GM19238 (cell line): ENCODE measurements around the gene CCDC120.

ENCODE experiments used
- DNase-seq: peaks from one replicate; pipeline ENCODE4 v3.0.0; 2011; ENCODE audit warnings: low spot score; ENCODE audit not compliant: insufficient read length

Gene CCDC120

DNA sequence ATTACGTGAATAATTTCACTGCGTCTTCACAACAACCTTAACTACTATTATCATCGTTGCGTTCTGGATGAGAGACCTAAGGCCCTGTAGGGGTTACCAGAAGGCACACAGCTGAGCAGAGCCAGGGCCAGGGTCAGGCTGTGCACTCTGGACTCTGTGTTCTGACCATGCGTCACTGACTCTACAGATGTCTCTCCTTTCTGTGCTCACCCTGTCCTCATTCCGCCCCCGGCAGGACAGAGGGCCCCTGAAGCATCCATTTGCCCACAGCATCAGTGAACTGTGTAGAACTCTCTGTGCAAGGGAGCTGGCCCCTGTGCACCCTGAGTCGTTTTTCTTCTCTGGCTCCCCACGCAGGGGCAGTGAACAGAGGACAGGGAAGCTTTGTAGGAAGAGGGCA lies 43.4 kb downstream of the CCDC120 start:
- DNase-seq, result no peak

DNA sequence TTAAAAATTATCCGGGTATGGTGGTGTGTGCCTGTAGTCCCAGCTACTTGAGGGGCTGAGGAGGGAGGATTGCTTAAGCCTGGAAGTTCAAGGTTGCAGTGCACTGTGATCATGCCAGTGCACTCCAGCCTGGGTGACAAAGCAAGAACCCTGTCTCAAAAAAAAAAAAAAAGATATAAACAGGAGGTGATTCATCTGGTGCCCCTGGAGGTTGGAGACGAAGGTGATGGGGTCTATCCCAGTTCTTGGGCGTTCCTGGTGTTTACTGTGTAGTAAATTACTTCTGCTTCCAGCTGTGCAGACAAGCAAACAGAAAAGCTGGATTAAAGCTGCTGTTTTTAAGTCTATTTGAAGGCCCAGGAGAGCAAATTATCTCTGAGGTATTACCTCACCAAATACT lies 44.8 kb downstream of the CCDC120 start:
- DNase-seq, result no peak

- no peak for DNase-seq
Measured at GRCh38 chrX:49106296-49106695, 47.5 kb downstream of the CCDC120 start.

GRCh38 chrX:49106930-49107329 lies 48.1 kb downstream of the CCDC120 start:
- no peak for DNase-seq

DNA sequence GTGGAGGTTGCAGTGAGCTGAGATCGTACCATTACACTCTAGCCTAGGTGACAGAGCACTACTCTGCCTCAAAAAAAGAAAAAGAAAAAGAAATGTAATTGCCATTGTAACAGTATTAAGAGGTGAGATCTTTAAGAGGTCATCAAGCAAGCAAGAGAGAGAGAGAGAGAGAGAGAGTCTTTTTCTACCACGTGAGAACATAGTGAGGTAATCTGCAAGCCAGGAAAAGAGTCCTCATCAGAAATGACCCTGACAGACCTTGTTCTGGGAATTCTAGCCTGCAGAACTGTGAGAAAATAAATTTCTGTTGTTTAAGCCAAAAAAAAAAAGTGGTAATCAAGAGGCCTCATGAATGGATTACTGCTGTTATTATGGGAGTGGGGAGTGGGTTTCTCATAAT lies 49.8 kb downstream of the CCDC120 start:
- no peak for DNase-seq

DNA sequence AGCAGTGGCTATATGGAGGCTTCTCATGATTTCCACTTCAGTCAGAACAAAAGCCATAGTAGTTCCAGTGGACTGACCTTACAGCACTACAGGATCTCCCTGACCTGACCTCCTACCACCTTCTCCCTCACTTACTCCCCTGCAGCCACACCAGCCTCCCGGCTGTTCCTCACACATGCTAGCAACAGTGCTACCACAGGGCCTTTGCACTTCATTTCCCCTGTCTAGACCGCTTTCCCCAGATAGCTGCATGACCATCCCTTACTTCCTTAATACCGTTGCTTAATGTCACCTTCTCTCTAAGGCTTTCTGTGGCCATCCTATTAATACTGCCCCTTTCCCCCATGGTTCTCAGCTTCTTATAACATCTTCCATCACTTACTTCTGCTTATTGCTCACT lies 51.6 kb downstream of the CCDC120 start:
- DNase-seq, result no peak

DNA sequence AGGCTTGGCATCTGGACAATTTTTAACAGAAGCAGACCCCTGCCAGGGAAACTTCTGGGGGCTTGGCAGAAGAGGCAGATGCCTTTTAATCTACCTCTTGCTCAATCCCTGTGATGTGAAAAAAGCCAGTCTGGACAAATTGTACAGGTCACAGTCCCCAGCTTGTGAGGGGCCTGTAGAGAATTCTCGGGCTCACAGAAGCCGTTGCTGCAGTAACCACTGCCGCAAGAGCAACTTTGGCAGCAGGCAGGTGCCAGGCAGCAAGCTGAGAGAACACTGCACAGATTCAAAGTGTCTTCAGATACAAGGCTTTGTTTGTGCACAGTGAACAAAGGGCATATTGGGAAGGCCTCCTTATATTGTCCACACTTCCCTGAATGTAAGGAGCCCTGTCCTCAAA lies 53.0 kb downstream of the CCDC120 start:
- no peak for DNase-seq

DNA sequence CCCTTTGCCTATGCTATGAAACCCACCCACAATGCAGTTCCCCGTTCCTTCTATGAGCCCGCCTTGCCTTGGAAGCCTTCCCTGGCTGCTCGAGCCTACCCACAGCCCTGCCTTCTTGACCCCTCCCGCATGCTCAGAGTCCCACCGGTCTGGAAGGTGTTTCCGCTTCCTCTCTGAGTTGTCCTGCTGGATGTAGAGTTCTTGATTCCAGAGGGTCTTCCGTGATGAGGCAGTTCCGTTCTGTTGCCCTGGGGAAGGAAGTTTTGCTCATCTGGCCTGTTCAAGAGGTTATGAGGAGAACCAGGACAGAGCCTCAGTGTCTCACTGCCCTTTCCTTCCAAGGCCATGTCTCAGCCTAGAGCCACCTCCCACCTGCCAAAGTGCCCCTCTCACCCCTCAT lies 57.3 kb downstream of the CCDC120 start:
- DNase-seq, result no peak

DNA sequence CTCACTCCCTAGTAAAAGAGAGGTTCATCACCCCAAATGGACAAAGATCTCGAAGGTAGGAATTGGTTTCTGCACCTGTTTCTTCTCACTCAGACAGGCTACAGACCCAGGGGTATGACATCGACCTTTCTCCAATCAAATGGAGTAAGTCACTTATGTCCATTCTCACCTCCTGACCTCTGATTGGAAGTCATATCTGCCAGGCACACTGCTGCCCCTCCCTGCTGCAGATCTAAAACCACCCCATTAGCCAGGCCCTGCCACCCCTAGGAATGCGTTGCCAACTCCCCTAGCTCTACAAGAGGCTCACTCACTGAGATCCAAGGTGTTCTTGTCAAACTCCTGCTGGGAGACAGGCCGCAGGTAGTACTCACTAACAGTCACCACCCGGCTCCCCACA lies 57.9 kb downstream of the CCDC120 start:
- DNase-seq, result no peak

DNA sequence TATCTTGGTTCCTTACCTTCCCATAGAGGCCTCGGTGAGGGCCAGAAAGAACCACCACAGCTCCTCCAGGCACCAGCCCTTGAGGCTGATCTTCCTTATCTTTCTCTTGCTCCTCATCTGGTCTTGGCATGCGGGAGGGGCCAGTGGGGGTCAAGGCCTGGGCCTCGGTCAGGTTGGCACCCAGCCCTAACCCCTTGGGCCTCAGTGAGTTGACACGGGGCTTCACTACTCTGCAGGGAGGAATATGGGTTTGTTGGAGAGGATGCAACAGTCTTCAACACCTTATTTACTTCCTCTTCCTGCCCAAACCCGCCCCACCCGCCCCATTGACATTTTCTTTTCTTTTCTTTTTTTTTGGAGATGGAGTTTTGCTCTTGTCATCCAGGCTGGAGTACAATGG lies 58.8 kb downstream of the CCDC120 start:
- DNase-seq, result no peak
